Caco-2 (cell line): ENCODE measurements around the gene CERT1. TPM values are rescaled to one million over a fixed set of nuclear protein-coding genes. Genes with fewer than 3 reads are reported as not detected.
"Not testable (repeated sequence)": the region's sequence is repeated elsewhere in the genome, so short reads cannot be mapped to it uniquely, and the experiment has no call there.

Source experiments
- BruUV-seq: library from RNA; stranded (reverse); fragments of 400-500 nt; replicated peaks from 2 replicates; lab custom pipeline; 2021; lab: Mats Ljungman, UMichigan
- CTCF ChIA-PET: fragments of 300-600 bp; sonication (Branson Sonifier 250); formaldehyde crosslinking; loops from one replicate; lab custom pipeline; 2022; ENCODE audit warnings: antibody characterized with exemption; lab: Charles Lee
- POLR2A ChIA-PET: fragments of 300-600 bp; sonication (Branson Sonifier 250); formaldehyde crosslinking; loops from one replicate; lab custom pipeline; 2022; ENCODE audit warnings: antibody characterized with exemption; lab: Charles Lee
- DNase-seq, 2 experiments: peaks; one replicate each; pipeline versions ENCODE4 v3.0.0 to v3.0.0-alpha.2; 2020 to 2022
- H3K27me3 ChIP-seq: replicated peaks from 2 replicates; pipeline ENCODE4 v1.6.0; 2011; ENCODE audit warnings: low read length; ENCODE audit not compliant: control insufficient read depth, insufficient read depth
- H3K36me3 ChIP-seq: 2 replicates; pipeline ENCODE4 v1.5.1; 2011; ENCODE audit warnings: low read length; ENCODE audit not compliant: control insufficient read depth, insufficient read depth
- H3K4me1 ChIP-seq: fragments of 250-450 bp; sonication (Bioruptor Pico); 2 replicates; pipeline ENCODE4 v1.5.1; 2020; ENCODE audit warnings: mild to moderate bottlenecking
- H3K4me3 ChIP-seq: 2 replicates; pipeline ENCODE4 v1.5.1; 2011; ENCODE audit warnings: low read depth, mild to moderate bottlenecking, control low read depth, low read length
- H3K9me3 ChIP-seq: fragments of 250-450 bp; sonication (Bioruptor Pico); 2 replicates; pipeline ENCODE4 v1.5.1; 2020; ENCODE audit warnings: mild to moderate bottlenecking, moderate library complexity
- H3K27ac Mint-ChIP-seq: one replicate; pipeline ENCODE4 v1.8.0; 2022; ENCODE audit warnings: mixed read lengths; ENCODE audit not compliant: unreplicated experiment
- H3K27me3 Mint-ChIP-seq: one replicate; pipeline ENCODE4 v1.8.0; 2022; ENCODE audit warnings: mixed read lengths; ENCODE audit not compliant: insufficient read depth, unreplicated experiment
- H3K36me3 Mint-ChIP-seq: one replicate; pipeline ENCODE4 v1.8.0; 2022; ENCODE audit warnings: mild to moderate bottlenecking, mixed read lengths; ENCODE audit not compliant: insufficient read depth, unreplicated experiment
- H3K4me1 Mint-ChIP-seq: one replicate; pipeline ENCODE4 v1.8.0; 2022; ENCODE audit warnings: low read depth, mixed read lengths; ENCODE audit not compliant: unreplicated experiment
- H3K4me3 Mint-ChIP-seq: one replicate; pipeline ENCODE4 v1.8.0; 2022; ENCODE audit warnings: mild to moderate bottlenecking, moderate library complexity, mixed read lengths; ENCODE audit not compliant: unreplicated experiment
- H3K9me3 Mint-ChIP-seq: one replicate; pipeline ENCODE4 v1.8.0; 2022; ENCODE audit warnings: mixed read lengths; ENCODE audit not compliant: unreplicated experiment
- intact Hi-C: fragments of 100-400 bp; cut with micrococcal nuclease; formaldehyde crosslinking; loops from one replicate; pipeline ENCODE4 v1.10.0; 2022; ENCODE audit not compliant: unreplicated experiment
- total RNA-seq: library from RNA; stranded (reverse); gene quantifications from 2 replicates; pipeline ENCODE4 v1.2.3, GENCODE V29; 2022
- TF ChIP-seq, protein P1 (sequence below), 2 experiments: fragments of 200-600 bp in 1 of 2; IDR thresholded peaks; 1 replicate in 1 of 2; 2 replicates in 1 of 2; pipeline versions ENCODE4 v1.5.1 to v1.8.0; 2011 to 2022; ENCODE audit warnings: antibody characterized with exemption in 1 of 2, control low read depth in 1 of 2, inconsistent platforms in 1 of 2, low read depth in 1 of 2, low read length in 1 of 2, mild to moderate bottlenecking in 1 of 2, moderate library complexity in 1 of 2; ENCODE audit not compliant: insufficient read depth in 1 of 2, severe bottlenecking in 1 of 2, unreplicated experiment in 1 of 2

CERT1 gene
- total RNA-seq, 1 experiment from 2014 or later = 44.3 TPM

DNA sequence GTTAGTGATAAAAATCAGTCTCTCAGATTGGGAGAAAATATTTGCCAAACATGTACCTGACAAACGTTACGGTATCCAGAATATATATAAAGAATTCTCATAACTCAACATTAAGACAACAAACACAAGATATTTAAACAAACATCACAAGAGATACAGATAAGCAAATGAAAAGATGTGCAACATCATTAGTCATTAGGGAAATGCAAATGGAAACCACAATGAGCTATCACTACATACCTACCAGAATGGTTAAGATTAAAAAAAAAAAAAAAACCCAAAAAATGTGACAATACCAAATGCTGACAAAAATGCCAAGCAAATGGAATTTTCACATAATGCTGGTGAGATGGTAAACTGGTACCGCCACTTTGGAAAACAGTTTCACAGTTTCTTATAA is 15.4 kb downstream of the CERT1 start:
- no peak for DNase-seq
- no peaks in the 10 kb centered on the region for H3K27me3 ChIP-seq
- no peak overlapping the region for H3K4me3 Mint-ChIP-seq
- no peaks in the 10 kb centered on the region for H3K9me3 ChIP-seq
- peaks cover 27% of the 10 kb centered on the region for H3K36me3 Mint-ChIP-seq
- H3K27me3 Mint-ChIP-seq = no peaks in the 10 kb centered on the region
- intact Hi-C loops = no loop called here
- no peaks in the 10 kb centered on the region for H3K4me1 Mint-ChIP-seq
- BruUV-seq = no TSS peak
- ChIA-PET POLR2A (no interaction called here), CTCF (no interaction called here)
- TF ChIP-seq, protein P1, sequence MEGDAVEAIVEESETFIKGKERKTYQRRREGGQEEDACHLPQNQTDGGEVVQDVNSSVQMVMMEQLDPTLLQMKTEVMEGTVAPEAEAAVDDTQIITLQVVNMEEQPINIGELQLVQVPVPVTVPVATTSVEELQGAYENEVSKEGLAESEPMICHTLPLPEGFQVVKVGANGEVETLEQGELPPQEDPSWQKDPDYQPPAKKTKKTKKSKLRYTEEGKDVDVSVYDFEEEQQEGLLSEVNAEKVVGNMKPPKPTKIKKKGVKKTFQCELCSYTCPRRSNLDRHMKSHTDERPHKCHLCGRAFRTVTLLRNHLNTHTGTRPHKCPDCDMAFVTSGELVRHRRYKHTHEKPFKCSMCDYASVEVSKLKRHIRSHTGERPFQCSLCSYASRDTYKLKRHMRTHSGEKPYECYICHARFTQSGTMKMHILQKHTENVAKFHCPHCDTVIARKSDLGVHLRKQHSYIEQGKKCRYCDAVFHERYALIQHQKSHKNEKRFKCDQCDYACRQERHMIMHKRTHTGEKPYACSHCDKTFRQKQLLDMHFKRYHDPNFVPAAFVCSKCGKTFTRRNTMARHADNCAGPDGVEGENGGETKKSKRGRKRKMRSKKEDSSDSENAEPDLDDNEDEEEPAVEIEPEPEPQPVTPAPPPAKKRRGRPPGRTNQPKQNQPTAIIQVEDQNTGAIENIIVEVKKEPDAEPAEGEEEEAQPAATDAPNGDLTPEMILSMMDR (IDR thresholded peaks at IDR 0.05; ENCODE audit: insufficient read depth in 1 of 2, low read depth in 1 of 2, low read length in 1 of 2, severe bottlenecking in 1 of 2, unreplicated experiment in 1 of 2) = no peak
- no peak overlapping the region for H3K4me3 ChIP-seq
- H3K27ac Mint-ChIP-seq = no peak overlapping the region
- no peaks in the 10 kb centered on the region; the same call in 1 of the 2 replicates for H3K36me3 ChIP-seq
- H3K9me3 Mint-ChIP-seq = no peaks in the 10 kb centered on the region
- H3K4me1 ChIP-seq = no peaks in the 10 kb centered on the region

DNA sequence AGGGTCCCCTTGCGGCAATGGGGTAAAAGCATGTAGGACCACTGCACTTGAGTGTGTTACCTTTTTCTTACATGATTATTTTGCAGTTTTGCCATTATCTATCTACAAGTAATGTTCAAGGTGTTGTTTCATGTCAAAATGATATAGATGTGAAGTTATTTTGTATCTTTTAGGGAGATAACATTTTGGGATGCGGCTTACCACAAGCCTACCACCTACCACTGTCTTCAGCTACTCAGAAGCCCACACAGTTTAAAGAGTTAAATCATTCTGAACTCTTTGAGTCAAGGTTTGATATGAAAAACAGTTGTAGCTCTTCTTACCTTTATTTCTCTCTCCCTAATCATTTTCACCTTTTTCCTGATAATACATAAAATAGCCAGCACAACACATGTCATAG is 19.8 kb downstream of the CERT1 start:
- peaks cover 15% of the 10 kb centered on the region; the same call in 1 of the 2 replicates for H3K9me3 ChIP-seq
- H3K27ac Mint-ChIP-seq = no peak overlapping the region
- H3K4me3 ChIP-seq = no peak overlapping the region
- H3K4me1 Mint-ChIP-seq = no peaks in the 10 kb centered on the region
- peaks cover 24% of the 10 kb centered on the region for H3K9me3 Mint-ChIP-seq
- no TSS peak for BruUV-seq
- H3K4me1 ChIP-seq = no peaks in the 10 kb centered on the region
- H3K36me3 Mint-ChIP-seq = peaks cover 25% of the 10 kb centered on the region
- no peak for DNase-seq
- POLR2A ChIA-PET = no interaction called here
- intact Hi-C loops = no loop called here
- H3K36me3 ChIP-seq = no peaks in the 10 kb centered on the region
- no peaks in the 10 kb centered on the region for H3K27me3 ChIP-seq
- H3K27me3 Mint-ChIP-seq = no peaks in the 10 kb centered on the region
- TF ChIP-seq, protein P1 (IDR thresholded peaks at IDR 0.05; ENCODE audit: insufficient read depth in 1 of 2, low read depth in 1 of 2, low read length in 1 of 2, severe bottlenecking in 1 of 2, unreplicated experiment in 1 of 2) = no peak
- H3K4me3 Mint-ChIP-seq = no peak overlapping the region
- CTCF ChIA-PET = no interaction called here

DNA sequence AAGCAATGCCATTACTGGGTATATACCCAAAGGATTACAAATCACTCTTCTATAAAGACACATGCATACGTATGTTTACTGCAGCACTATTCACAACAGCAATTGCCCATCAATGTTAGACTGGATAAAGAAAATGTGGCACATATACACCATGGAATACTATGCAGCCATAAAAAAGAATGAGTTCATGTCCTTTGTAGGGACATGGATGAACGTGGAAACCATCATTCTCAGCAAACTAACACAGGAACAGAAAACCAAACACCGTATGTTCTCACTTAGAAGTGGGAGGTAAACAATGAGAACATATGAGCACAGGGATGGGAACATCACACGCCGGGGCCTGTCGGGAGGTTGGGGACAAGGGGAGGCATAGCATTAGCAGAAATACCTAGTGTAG is 21.6 kb downstream of the CERT1 start:
- Mint-ChIP-seq H3K36me3 (peaks cover 25% of the 10 kb centered on the region), H3K9me3 (peaks cover 29% of the 10 kb centered on the region)
- H3K4me1 Mint-ChIP-seq, H3K4me1 ChIP-seq, BruUV-seq, H3K27me3 Mint-ChIP-seq, H3K27ac Mint-ChIP-seq, H3K4me3 ChIP-seq, H3K4me3 Mint-ChIP-seq, POLR2A ChIA-PET, DNase-seq, H3K27me3 ChIP-seq, CTCF ChIA-PET, H3K36me3 ChIP-seq, intact Hi-C loops: not testable (repeated sequence)
- H3K9me3 ChIP-seq = peaks cover 15% of the 10 kb centered on the region; the same call in 1 of the 2 replicates

DNA sequence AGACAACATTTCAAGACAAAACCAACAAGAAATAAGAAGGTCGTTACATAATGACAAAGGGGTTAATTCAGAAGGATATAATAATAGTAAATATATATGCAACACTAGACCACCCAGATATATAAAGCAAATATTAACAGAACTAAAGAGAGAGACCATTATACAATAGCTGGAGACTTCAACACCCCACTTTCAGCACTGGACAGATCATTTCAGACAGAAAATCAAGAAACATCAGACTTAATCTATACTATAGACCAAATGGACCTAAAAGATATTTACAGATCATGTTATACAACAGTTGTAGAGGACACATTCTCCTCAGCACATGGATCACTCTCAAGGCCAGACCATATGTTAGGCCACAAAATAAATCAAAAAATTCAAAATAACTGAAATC is 26.8 kb downstream of the CERT1 start:
- peaks cover 29% of the 10 kb centered on the region for H3K9me3 Mint-ChIP-seq
- H3K27ac Mint-ChIP-seq = no peak overlapping the region

More for the DNA sequence above, 26.8 kb downstream of the CERT1 start:
- TF ChIP-seq, protein P1 (IDR thresholded peaks at IDR 0.05; ENCODE audit: insufficient read depth in 1 of 2, low read depth in 1 of 2, low read length in 1 of 2, severe bottlenecking in 1 of 2, unreplicated experiment in 1 of 2) = no peak
- Mint-ChIP-seq H3K27me3 (no peaks in the 10 kb centered on the region), H3K4me1 (peaks cover 5% of the 10 kb centered on the region), H3K36me3 (peaks cover 10% of the 10 kb centered on the region), H3K4me3 (no peak overlapping the region)
- H3K9me3 ChIP-seq = peaks cover 15% of the 10 kb centered on the region; the same call in 1 of the 2 replicates
- intact Hi-C loops = no loop called here
- H3K27me3 ChIP-seq = no peaks in the 10 kb centered on the region
- no peak for DNase-seq
- H3K4me3 ChIP-seq = no peak overlapping the region
- H3K36me3 ChIP-seq = no peaks in the 10 kb centered on the region
- POLR2A ChIA-PET = no interaction called here
- CTCF ChIA-PET = no interaction called here
- BruUV-seq = no TSS peak
- no peaks in the 10 kb centered on the region for H3K4me1 ChIP-seq
